CD4-positive, alpha-beta T cell treated with Interleukin-15 for 4 hours (primary cell): ENCODE data around the gene DCAF8.

Source experiments
- DNase-seq: peaks from one replicate; pipeline ENCODE4 v3.0.0-alpha.2; 2020; ENCODE audit warnings: low spot score

DCAF8 gene

DNA sequence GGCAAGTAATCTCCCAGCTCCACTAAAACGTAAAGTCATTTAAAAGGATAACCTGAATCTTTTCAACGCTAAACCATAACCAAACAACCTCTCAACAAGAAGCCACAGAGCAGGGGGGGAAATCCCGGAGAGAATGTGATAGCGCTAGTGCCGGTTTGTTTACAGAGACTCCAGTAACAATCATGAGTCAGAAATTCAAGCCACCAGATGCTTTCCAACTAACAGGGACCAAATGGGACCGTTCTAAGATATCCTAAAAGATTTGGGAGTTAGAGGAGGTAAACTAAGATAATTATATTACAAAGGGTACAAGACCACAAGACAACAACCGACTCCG lies 825 bp downstream of the DCAF8 start:
- DNase-seq: peak; percentile 80

DNA sequence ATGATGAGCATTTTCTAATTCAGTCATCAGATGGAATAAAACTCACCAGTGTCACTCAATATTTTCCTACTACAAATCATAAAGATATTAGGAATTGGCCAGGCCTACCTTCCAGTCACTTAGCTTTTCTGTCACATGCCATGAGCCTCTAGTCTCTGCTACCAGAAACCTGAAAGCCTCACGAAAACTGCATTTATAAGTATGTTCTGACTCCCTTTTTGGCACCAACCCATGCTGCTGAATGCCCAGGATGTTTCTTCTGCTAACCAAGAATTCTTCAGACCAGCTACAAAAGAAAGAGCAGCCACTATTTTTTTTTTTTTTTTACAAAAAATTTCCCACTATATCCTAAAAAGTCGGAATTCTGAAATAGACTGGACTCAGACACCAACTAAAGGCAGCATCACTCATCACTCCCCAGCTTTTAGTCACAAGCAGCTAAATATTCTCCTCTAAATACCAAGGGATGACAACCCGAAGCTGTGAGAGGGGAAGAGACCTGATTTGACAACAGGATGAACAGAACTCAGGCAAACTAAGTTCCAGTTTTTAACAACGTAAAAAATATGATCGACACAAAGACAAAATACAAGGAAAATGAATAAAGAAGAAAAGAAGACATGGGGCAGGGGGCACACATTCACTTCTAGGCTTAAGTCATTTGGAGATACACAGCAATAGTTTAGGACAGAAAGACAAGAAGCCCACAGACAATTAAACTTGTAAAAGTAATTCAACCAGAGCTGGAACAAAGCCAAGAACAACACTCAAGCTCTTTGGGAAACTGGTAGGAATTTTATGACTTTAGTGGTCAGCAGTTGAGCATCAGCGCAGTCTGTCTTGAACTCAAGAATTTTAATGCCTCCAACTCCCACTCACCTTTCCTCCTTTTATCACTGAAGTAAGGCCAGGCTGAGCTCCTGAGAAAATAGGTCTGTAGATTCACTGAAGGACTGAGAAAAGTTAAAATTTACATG lies 1.7 kb downstream of the DCAF8 start:
- DNase-seq: no peak

DNA sequence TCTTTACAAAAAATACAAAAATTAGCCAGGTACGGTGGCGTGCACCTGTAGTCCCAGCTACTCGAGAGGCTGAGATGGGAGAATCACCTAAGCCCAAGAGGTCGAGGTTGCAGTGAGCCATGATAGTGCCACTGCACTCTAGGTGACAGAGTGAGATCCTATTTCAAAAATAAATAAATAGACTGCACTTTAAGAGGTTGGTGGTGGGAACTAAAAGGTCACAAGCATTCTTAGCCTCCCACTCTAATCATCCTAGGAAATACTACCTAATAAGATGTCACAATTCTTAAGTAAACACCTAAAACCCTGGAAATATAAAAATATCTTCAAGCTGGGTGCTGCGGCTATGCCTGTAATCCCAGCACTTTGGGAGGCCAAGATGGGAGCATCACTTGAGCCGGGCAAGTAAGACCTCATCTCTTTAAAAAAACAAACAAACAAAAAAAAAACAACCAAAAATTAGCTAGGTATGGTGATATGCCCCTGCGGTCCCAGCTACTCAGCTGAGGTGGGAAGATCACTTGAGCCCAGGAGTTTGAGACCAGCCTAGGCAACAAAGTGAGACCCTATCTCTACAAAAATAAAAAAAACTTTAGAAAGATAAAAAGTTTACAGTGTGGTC lies 4.1 kb downstream of the DCAF8 start:
- no peak for DNase-seq

DNA sequence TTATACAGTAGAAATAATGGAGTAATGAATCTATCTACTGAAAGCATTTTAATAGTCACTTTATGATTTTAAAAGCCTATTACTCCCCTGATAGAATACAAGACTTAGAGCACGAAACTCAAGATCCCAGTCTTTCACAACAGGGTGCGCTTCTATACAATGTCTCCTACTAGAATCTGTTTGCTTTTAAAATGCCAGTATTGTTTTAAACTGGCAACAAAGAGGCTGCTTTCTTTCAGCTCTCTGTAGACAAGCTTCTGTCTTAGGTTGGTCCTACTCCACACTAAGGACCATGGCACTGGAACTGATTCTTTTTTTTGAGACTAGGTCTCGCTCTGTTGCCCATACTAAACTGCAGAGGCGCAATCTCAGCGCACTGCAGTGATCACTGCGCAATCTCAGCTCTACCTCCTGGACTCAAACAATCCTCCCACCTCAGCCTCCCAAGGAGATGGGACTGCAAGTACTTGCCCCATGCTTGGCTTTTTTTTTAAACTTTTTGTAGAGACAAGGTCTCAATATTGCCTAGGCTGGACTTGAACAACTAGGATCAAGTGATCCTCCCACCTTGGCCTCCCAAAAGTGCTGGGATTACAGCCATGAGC lies 4.8 kb downstream of the DCAF8 start:
- DNase-seq: no peak

DNA sequence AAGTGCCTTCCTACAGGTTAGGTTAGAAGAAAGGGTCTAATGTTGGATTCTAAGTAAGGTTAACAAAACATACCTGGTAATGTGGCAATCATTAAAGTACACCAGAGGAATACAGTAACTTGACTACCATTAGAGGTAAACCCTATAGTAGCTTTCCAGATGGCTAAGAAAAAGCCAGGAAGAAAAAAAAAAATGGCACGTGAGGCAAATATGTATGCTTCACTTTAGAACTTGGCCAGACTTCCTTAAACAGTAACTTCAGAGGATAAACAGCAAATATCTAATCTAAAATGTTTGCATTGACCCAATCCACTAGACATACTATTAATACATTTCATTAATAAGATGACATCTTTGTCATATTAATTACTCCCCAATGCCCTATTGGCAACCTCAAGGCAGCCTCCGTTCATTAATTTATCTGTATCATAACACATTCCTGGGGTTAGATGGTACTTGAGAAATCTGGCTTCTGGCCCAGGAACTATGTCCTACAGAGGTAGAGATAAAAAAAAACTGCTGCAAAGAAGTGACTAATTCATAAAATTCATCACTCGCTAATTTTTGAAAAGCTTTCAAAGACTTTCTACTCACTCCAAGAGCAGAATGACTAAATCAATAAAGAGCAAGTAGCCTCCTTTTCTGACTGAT lies 5.8 kb downstream of the DCAF8 start:
- no peak for DNase-seq

DNA sequence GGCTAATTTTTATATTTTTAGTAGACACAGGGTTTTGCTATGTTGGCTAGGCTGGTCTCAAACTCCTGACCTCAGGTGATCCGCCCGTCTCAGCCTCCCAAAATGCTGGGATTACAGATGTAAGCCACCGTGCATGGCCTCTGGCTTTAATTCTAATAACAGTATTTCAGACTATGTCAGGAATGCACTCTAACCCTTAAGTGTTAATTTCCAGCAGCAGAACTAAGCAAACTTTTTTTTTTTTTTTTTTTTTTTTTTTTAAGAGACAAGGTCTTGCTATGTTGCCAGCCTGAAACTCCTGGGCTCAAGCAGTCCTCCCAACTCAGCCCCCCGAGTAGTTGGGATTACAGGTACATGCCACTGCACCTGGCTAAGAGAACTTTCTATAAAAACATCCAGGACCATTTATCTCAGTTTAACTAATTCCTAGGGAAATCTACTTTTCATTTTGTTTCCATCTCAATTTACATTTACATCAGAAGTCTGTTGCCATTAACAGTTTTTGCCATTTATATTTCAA lies 6.5 kb downstream of the DCAF8 start:
- DNase-seq: no peak

DNA sequence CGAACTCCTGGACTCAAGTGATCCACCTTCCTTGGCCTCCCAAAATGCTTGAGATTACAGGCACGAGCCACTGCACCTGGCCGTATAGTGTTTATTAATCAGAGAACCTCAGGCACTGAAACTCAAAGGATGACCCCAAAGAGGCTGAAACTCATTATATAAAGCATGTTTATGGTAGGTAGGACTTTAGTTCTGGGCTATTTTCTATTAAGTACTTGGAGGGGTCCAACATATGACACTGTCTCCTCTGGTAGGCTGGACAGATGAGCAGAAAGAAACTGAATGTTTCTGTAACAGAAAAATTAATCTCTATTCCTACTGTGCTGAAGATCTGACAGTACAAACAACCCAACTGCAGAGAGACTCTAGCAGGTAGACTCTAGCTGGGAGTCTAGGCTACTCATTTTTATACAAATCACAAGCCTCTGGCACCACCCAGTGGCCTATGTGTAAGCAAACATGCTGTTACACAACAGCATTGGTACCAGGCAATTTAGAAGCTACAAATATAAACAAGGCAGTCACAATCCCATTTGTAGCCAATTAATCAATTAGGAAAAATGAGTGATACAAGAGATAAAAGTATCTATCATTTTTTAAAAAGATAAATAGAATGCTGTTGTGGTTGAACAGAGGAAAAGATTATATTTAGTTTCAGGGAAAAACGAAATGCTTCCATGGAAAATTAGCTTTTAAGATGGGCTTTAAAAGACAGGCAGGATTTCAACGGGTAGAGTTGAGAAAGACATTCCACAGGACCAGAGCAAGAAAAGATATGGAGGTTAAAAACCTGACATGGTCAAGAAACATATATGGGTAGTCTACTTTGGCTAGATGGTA lies 10.4 kb downstream of the DCAF8 start:
- DNase-seq: peak; percentile 65

DNA sequence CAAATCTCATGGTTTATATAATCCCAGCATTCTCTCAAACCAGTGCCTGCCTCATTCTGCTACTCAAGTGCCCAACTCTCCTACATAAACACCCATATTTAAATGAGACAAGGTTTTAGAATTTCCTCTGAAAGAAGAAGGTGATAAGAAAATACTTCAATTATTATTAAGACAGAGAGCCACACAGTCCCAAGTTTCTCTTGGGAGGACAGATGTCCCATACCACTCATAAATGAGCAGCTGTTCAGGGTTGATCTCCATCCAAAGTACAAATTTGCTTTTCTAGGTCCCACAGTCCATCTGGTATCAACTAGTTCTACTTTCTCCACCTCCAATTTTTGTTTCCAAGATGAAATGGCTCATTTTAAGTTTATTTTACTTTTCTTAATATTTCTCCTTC lies 11.3 kb downstream of the DCAF8 start:
- no peak for DNase-seq

DNA sequence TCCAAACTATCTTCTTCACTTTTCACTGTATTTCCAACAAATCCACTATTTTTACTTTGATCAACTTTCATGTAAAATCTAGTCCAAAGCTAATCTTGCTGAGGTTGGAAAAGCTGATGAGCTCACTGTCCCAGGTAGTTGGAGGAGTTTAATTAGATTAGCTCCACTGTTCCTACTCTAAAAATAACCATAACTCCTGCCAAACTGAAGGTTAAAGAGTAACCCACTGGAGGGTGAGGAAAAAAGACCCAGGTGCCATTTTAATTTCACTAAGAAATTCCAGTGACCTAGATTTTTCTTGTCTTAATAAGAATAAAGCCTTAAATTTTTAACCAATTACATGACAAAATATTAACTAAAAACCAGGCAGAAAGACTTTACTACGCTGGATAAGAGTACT lies 15.3 kb downstream of the DCAF8 start:
- DNase-seq: no peak

DNA sequence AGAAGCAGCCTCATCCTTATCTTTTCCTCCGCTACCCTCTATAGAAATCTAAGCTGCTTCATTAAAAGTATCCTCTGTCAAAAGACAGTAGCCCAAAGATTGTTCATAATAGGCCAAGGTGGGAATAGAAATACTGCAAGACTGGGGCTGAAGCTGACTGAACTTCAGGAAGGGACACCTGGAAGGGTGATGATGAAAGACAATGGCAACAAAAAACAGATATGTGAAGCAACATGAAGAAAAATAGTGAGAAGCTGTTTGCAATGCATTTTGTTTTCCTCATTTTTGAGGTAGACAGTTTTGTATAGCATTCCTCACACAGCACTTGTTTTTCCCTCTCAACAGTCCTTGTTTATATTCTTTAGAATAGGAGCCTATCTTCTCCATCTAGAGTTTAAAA lies 16.9 kb downstream of the DCAF8 start:
- DNase-seq: no peak

DNA sequence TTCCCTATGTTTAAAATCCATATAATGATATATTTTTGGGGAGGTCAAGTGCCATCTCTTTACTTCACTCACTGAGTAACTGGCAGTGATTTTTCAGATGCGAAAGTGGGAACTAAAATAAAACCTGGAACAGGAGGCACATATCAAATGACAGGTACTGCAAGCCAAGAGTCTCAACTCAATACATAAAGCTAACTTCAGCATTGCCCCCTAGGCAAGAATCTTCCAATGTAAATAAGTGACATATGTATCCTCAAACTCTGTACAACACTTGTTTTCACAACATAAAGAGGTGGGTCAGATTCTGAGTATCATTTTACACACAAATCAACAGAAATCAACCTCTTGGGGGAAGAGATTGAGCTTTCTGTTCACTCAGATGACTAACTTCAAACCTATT lies 18.1 kb downstream of the DCAF8 start:
- no peak for DNase-seq

DNA sequence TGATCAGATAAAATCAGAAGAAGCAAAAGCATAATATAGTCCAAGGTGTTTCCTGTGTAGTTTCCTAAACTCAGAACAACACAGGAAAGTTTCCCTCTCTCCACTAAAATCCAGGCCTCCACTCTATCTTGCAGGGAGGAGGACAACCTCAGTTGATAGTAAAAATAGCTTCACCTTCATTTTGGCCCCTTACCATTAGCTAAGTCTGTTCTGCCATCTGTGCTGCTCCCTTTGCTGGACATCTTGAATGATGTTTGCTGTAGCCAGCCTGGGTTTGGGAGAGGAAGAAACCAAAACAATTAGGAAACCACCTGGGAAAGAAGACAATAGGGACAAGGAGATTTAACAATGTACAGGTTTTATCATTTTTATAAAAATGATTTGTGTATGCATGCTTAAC lies 18.6 kb downstream of the DCAF8 start:
- DNase-seq: no peak

DNA sequence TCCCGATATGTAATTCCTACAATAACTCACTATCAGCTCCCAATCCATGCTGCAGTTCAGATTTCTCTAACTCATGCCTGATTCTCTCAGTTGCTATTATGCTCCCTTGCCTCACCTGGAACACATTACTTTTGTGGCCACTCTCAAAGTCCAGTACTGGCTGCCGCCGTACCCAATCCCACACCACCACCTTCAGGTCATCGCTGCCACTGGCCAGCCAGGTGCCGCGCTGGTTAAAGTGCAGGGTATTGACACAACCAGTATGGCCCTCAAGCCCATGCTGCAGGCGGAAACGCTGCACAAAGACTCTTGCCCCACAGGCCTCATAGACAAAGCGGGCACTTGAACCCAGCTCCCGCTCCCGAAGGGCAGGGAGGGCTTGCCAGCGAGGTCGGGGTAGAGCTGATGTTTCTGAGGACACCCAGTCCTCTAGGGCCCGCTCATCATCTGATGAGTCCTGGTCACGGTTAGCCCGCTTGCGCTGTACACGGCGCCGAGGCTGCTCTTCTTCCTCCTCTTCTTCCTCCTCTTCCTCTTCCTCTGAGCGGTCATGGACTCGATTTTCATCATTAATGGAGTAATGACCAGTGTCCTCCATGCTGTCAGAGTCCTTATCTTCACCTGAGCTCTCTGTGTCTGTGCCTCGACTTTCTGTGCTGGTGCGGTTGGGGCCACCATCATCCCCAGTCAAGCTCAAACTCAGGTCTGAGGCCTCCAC lies 22.6 kb downstream of the DCAF8 start:
- no peak for DNase-seq

DNA sequence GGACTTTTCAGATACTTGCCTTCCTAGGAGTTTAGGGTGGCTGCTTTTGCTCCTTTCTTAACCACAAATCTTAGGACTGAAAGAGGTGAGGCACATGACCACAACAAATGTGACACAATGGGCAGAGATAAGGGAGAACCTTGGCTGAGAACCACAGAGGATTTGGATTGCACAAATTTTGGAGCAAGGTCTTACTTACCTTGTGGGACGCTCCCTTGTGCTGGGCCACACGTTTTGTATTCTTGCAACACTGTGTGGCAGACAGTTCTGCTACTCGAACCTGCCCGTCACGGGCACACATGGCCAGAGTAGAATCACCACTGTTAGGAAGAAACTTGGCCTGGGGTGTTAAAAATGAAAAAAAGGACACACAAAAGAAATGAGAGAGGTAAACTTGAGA lies 23.9 kb downstream of the DCAF8 start:
- no peak for DNase-seq

DNA sequence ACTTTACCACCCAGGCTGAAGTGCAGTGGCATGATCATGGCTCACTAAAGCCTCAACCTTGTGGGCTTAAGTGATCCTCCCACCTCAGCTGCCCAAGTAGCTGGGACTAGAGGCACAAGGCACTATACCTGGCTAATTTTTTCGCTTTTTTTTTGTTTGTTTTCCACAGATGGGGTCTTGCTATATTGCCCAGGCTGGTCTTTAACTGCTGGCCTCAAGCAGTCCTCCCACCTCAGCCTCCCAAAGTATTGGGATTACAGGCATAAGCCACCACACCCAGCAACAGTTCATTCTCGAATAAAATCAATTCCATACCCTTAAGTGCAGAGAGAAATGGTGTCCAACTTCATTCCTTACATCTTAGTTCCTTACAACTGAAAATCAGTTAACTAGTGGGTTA lies 24.8 kb downstream of the DCAF8 start:
- DNase-seq: no peak

DNA sequence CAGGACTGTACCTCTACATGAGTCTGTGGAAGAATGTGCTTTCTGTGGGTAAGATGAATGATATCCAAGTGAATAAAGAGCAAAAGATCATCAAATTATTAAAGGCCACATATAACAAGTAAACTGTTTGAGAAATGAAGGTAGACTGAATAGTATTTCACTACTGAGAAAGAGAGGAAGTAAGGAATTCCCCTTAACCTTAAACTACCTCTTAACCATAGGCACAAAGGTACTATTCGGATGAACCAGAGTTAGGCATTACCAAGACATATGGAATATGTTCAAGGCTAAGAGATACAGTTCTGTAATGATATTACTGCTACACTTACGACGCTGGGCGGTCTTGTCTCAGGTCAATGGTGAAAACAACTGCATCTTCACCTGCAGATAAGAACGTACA lies 25.5 kb downstream of the DCAF8 start:
- no peak for DNase-seq

DNA sequence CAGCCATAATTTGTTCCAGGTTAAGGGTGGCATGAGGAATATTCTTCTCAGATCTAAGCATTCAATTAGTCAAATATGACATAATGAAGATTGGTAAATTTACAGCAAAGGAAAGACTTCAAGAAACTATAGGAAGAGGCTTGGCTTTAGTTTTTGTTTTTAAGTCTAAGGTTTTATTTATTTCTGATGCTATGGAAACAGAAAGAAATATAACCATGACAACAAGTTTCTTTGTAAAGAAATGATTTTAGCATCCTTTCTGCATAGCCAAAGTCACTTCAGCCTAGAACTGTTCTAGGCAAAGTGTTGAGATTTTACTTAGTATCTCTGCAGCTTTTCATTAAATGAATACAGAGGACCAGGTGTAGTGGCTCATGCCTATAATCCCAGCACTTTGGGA lies 29.4 kb downstream of the DCAF8 start:
- DNase-seq: no peak

DNA sequence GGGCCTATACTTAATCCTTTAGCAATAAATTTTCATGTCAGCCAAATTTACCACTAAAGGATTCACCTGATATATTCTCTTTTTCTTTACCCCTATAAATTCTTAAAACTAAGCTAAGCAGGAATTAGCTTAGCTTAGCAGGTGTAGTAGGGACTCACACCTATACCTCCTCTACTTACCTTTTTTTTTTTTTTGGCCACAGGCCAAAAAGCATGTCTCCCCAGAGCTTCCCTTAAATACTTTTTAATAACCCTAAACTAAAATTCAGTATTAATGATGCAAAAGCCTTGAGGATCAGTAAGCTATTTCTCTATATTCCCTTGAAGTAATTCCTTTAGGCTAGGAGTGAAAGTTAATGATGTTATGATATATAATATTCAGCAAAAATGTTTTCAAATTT lies 33.9 kb downstream of the DCAF8 start:
- no peak for DNase-seq

DNA sequence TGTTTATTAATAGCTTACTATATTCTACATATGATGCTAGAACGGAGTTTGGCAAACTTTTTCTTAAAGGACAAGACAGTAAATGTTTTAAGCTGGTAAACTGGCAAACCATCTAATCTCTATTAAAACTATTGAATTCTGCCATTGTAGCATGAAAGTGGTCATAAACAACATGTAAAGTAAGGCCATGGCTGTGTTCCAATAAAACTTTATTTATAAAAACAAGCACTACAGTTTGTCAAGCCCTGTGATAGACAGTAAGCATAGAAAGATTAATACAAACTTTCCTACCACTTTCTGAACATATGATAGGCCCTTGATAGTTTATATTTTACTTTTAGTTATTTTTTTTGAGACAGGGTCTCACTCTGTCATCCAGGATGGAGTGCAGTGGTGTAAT lies 34.8 kb downstream of the DCAF8 start:
- DNase-seq: no peak

DNA sequence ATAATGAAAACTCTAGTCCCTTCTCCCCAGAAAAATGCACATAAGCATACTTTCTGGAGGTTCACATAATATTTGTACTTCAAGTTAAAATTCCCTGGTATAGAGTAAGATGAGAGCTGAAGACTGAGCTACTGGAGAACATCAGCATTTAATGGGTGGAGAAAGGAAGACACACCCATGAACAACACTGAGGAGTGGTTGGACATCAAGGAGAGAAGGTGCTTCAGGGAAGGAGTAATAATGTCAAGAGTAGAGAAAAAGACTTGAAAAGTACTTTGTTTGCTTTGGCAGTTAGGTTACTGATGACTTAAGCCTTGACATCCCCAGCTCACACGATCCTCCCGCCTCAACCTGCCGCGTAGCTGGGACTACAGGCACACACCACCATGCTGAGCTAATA lies 35.3 kb downstream of the DCAF8 start:
- DNase-seq: no peak

DNA sequence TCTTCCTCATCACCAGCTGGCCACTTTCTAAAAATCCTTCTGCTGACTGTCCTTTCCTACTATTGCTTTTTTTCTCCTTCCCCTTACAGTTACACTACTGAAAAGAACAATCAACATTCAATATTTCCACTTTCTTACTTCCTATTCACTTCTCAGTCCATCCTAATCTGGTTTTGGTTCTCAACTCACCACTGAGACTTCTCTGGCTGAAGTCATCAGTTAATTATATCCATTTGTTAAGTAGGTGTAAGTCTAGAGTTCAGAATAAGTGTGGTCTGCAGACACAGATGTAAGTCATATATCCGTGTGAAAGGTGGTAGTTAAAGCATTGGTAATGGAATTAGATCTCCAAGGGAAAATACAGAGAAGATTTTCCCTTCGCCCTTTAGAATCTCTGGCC lies 35.7 kb downstream of the DCAF8 start:
- no peak for DNase-seq
